ENCODE results near the gene WWP2.

Gene WWP2

GRCh38 chr16:69859105-69859989 is 97.2 kb downstream of the WWP2 start:
- no peak for DNase-seq (ENCODE audit: low read depth)

- DNase-seq (ENCODE audit: low read depth): no peak
Observed at GRCh38 chr16:69860233-69861231, 98.4 kb downstream of the WWP2 start.

- DNase-seq (ENCODE audit: low read depth): no peak
Observed at GRCh38 chr16:69861292-69862030, 99.3 kb downstream of the WWP2 start.

GRCh38 chr16:69863401-69864281 is 101.5 kb downstream of the WWP2 start:
- no peak for DNase-seq (ENCODE audit: low read depth)

- DNase-seq (ENCODE audit: low read depth): no peak
Observed at GRCh38 chr16:69865701-69866100, 103.6 kb downstream of the WWP2 start.

GRCh38 chr16:69867784-69868560 is 105.8 kb downstream of the WWP2 start:
- DNase-seq (ENCODE audit: low read depth): no peak

- no peak for DNase-seq (ENCODE audit: low read depth)
Observed at GRCh38 chr16:69870761-69871160, 108.6 kb downstream of the WWP2 start.

- no peak for DNase-seq (ENCODE audit: low read depth)
Observed at GRCh38 chr16:69871708-69872107, 109.6 kb downstream of the WWP2 start.

GRCh38 chr16:69872888-69873287 is 110.8 kb downstream of the WWP2 start:
- DNase-seq (ENCODE audit: low read depth): no peak

- DNase-seq (ENCODE audit: low read depth): no peak
Observed at GRCh38 chr16:69873783-69874182, 111.7 kb downstream of the WWP2 start.

GRCh38 chr16:69874271-69874670 is 112.1 kb downstream of the WWP2 start:
- no peak for DNase-seq (ENCODE audit: low read depth)

- no peak for DNase-seq (ENCODE audit: low read depth)
Observed at GRCh38 chr16:69880640-69881133, 118.6 kb downstream of the WWP2 start.

GRCh38 chr16:69881141-69881540 is 119.0 kb downstream of the WWP2 start:
- no peak for DNase-seq (ENCODE audit: low read depth)

GRCh38 chr16:69883744-69884143 is 121.6 kb downstream of the WWP2 start:
- no peak for DNase-seq (ENCODE audit: low read depth)

- no peak for DNase-seq (ENCODE audit: low read depth)
Observed at GRCh38 chr16:69885722-69886121, 123.6 kb downstream of the WWP2 start.

GRCh38 chr16:69886726-69887125 is 124.6 kb downstream of the WWP2 start:
- DNase-seq (ENCODE audit: low read depth): no peak

- no peak for DNase-seq (ENCODE audit: low read depth)
Observed at GRCh38 chr16:69888005-69888590, 126.0 kb downstream of the WWP2 start.

- no peak for DNase-seq (ENCODE audit: low read depth)
Observed at GRCh38 chr16:69889295-69889964, 127.3 kb downstream of the WWP2 start.

Measured in stimulated activated CD8-positive, alpha-beta memory T cell treated with anti-CD3 and anti-CD28 coated beads, Interleukin-12 subunit alpha, Interleukin-12 subunit beta, amount 100 ng/mL, for 4 hours (primary cell).